GM12878 (cell line): ENCODE measurements around the gene SDS. TPM values are rescaled to one million over a fixed set of nuclear protein-coding genes. Genes with fewer than 3 reads are reported as not detected.

Experiments used
- ATAC-seq: fragments of 200-7000 bp; cut with Tn5 transposase; 3 replicates; pipeline ENCODE4 v1.9.1; 2020; ENCODE audit warnings: mild to moderate bottlenecking, moderate library complexity
- BruUV-seq: library from RNA; stranded (reverse); fragments of 400-500 nt; replicated peaks from 2 replicates; lab custom pipeline; 2021; lab: Mats Ljungman, UMichigan
- CTCF ChIA-PET: fragments of 300-600 bp; sonication (Branson Sonifier 250); formaldehyde crosslinking; extraction: SDS; loops from one replicate; lab custom pipeline; 2021; ENCODE audit warnings: inconsistent platforms; lab: Yijun Ruan, JAX
- POLR2A ChIA-PET: fragments of 350-600 bp; formaldehyde crosslinking; extraction: SDS; loops from one replicate; lab custom pipeline; 2021; ENCODE audit warnings: inconsistent platforms; lab: Charles Lee
- RAD21 ChIA-PET: fragments of 300-600 bp; sonication (Branson Sonifier 250); formaldehyde crosslinking; loops from one replicate; lab custom pipeline; 2023; ENCODE audit warnings: antibody characterized with exemption; ENCODE audit not compliant: unreplicated experiment; lab: Charles Lee
- SMC1A ChIA-PET: fragments of 300-600 bp; sonication (Branson Sonifier 250); formaldehyde crosslinking; loops from one replicate; lab custom pipeline; 2023; ENCODE audit not compliant: unreplicated experiment, uncharacterized antibody; lab: Charles Lee
- DNase-seq: peaks from one replicate; pipeline ENCODE4 v3.0.0-alpha.2; 2011; ENCODE audit warnings: low read depth, low spot score
- FAIRE-seq: peaks from 3 replicates; lab custom pipeline; 2011; peaks lifted over from hg19 to GRCh38; lab: Jason Lieb, UNC
- H2AFZ ChIP-seq: 2 replicates; pipeline ENCODE4 v1.6.0; 2011; ENCODE audit warnings: low read depth, low read length, control low read depth; ENCODE audit not compliant: control insufficient read depth
- H3K27ac ChIP-seq: 2 replicates; pipeline ENCODE4 v1.5.1; 2011; ENCODE audit warnings: control low read depth; ENCODE audit not compliant: control insufficient read depth, insufficient read depth
- H3K27me3 ChIP-seq, 2 experiments: replicated peaks in 1 of 2; 2 replicates each; pipeline versions ENCODE4 v1.6.0 to v1.6.1; 2011; ENCODE audit warnings: low read length in 1 of 2; ENCODE audit not compliant: control insufficient read depth in 2 of 2, insufficient read depth in 2 of 2
- H3K36me3 ChIP-seq, 2 experiments: 2 replicates each; pipeline ENCODE4 v1.5.1; 2011; ENCODE audit warnings: low read length in 1 of 2; ENCODE audit not compliant: control insufficient read depth in 2 of 2, insufficient read depth in 2 of 2
- H3K4me1 ChIP-seq: 2 replicates; pipeline ENCODE4 v1.6.1; 2011; ENCODE audit warnings: mild to moderate bottlenecking, low read length, moderate library complexity, mixed read lengths; ENCODE audit not compliant: control insufficient read depth, insufficient read depth
- H3K4me2 ChIP-seq: 2 replicates; pipeline ENCODE4 v1.6.0; 2011; ENCODE audit warnings: control low read depth; ENCODE audit not compliant: control insufficient read depth, insufficient read depth
- H3K4me3 ChIP-seq: fragments of 200-600 bp; sonication (generic); 2 replicates; pipeline ENCODE4 v1.5.1; 2016
- H3K79me2 ChIP-seq: 2 replicates; pipeline ENCODE4 v1.6.0; 2011; ENCODE audit warnings: low read length; ENCODE audit not compliant: control insufficient read depth, insufficient read depth
- H3K9ac ChIP-seq: 2 replicates; pipeline ENCODE4 v1.8.0; 2011; ENCODE audit warnings: low read length, control low read depth, mixed read lengths; ENCODE audit not compliant: control insufficient read depth, insufficient read depth
- H3K9me3 ChIP-seq: replicated peaks from 3 replicates; pipeline ENCODE4 v1.5.1; 2011; ENCODE audit warnings: mild to moderate bottlenecking, low read length; ENCODE audit not compliant: control insufficient read depth, insufficient read depth
- H4K20me1 ChIP-seq: 2 replicates; pipeline ENCODE4 v1.6.0; 2011; ENCODE audit not compliant: control insufficient read depth, insufficient read depth
- ESRRA ChIP-seq: IDR thresholded peaks from 2 replicates; pipeline ENCODE4 v1.6.1; 2012; ENCODE audit warnings: mild to moderate bottlenecking, low read length, improper control_type of control experiment
- FOXM1 ChIP-seq: IDR thresholded peaks from 2 replicates; pipeline ENCODE4 v1.6.1; 2012; ENCODE audit warnings: low read depth, mild to moderate bottlenecking, inconsistent platforms, low read length, moderate library complexity
- KDM1A ChIP-seq: fragments of 200-600 bp; sonication (generic); IDR thresholded peaks from 2 replicates; pipeline ENCODE4 v1.6.1; 2016; ENCODE audit warnings: borderline replicate concordance
- WGBS: methylation state at CpG from one replicate; pipeline ENCODE4 v1.1.6; 2016; ENCODE audit warnings: low lambda C conversion rate; ENCODE audit not compliant: insufficient replicate concordance, insufficient coverage; ENCODE audit errors: missing lambda C conversion rate; 5-methylcytosine and 5-hydroxymethylcytosine counted together
- in situ Hi-C: fragments of 300-500 bp; cut with MboI; formaldehyde crosslinking; loops from 9 replicates; pipeline ENCODE4 v1.14.3; 2018; ENCODE audit warnings: mixed read lengths
- intact Hi-C: fragments of 100-400 bp; cut with micrococcal nuclease; formaldehyde crosslinking; loops from one replicate; pipeline ENCODE4 v1.14.2; 2022; ENCODE audit not compliant: unreplicated experiment
- polyA plus RNA-seq, 11 experiments: library from polyadenylated mRNA; depleted of rRNA in 4 of 11; unstranded in 6 of 11; stranded (reverse) in 5 of 11; fragments of >200 nt; fragmentation: Nextera tagmentation in 4 of 11; fragmentation: Illumina TruSeq in 1 of 11; extraction: Ambion mirVana in 4 of 11; extraction: Trizol in 1 of 11; gene quantifications; 1 replicate in 1 of 11; 2 replicates in 10 of 11; pipeline versions ENCODE4 v1.2.1 to v1.2.3, GENCODE V29; 2011 to 2016; ENCODE audit warnings: inconsistent platforms in 2 of 11, missing spikeins in 2 of 11, low read depth in 1 of 11
- total RNA-seq, 4 experiments: library from RNA; depleted of rRNA in 3 of 4; stranded (reverse); fragments of >200 nt in 3 of 4; fragmentation: Illumina TruSeq in 1 of 4; extraction: Trizol in 1 of 4; gene quantifications; 2 replicates each; pipeline versions ENCODE4 v1.2.1 to v1.2.3, GENCODE V29; 2013 to 2021
- TF ChIP-seq, protein P1 (sequence below): fragments of 450-650 bp; formaldehyde crosslinking; IDR thresholded peaks from 2 replicates; pipeline ENCODE4 v1.4.0; 2020; ENCODE audit warnings: mild to moderate bottlenecking, moderate library complexity
- TF ChIP-seq, protein P2 (sequence below): IDR thresholded peaks from 2 replicates; pipeline ENCODE4 v1.6.1; 2012; ENCODE audit warnings: low read depth, low read length, improper control_type of control experiment

The SDS gene
- total and polyA plus RNA-seq, 10 of the 15 experiments (the other 5 are each of a cell fraction or from before 2014, with no cell fraction given), result 0.18 TPM; not detected in 9

DNA sequence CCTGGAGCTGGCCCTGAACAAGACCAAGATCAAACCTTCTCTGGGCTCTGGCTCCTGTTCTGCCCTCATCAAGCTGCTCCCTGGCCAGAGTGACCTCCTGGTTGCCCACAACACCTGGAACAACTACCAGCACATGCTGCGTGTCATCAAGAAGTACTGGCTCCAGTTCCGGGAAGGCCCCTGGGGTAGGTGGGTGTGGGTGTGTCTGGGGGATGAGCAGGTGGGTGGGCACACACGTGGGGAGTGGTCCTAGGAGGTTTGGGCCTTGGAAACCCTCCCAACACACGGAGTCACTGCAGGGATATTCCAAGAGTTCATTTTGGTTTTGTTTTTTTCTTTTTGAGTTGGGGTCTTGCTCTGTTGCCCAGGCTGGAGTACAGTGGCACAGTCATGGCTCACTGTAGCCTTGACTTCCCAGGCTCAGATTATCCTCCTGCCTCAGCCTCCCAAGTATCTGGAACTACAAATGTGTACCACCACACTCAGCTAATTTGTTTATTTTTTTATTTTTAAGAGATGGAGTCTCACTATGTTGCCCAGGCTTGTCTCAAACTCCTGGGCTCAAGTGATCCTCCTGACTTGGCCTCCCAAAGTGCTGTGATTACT is 28.8 kb downstream of the SDS start (continued):
- TF ChIP-seq, protein P1, sequence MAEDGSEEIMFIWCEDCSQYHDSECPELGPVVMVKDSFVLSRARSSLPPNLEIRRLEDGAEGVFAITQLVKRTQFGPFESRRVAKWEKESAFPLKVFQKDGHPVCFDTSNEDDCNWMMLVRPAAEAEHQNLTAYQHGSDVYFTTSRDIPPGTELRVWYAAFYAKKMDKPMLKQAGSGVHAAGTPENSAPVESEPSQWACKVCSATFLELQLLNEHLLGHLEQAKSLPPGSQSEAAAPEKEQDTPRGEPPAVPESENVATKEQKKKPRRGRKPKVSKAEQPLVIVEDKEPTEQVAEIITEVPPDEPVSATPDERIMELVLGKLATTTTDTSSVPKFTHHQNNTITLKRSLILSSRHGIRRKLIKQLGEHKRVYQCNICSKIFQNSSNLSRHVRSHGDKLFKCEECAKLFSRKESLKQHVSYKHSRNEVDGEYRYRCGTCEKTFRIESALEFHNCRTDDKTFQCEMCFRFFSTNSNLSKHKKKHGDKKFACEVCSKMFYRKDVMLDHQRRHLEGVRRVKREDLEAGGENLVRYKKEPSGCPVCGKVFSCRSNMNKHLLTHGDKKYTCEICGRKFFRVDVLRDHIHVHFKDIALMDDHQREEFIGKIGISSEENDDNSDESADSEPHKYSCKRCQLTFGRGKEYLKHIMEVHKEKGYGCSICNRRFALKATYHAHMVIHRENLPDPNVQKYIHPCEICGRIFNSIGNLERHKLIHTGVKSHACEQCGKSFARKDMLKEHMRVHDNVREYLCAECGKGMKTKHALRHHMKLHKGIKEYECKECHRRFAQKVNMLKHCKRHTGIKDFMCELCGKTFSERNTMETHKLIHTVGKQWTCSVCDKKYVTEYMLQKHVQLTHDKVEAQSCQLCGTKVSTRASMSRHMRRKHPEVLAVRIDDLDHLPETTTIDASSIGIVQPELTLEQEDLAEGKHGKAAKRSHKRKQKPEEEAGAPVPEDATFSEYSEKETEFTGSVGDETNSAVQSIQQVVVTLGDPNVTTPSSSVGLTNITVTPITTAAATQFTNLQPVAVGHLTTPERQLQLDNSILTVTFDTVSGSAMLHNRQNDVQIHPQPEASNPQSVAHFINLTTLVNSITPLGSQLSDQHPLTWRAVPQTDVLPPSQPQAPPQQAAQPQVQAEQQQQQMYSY (CRISPR knock-in tag), result no peak
- TF ChIP-seq FOXM1, result no peak

DNA sequence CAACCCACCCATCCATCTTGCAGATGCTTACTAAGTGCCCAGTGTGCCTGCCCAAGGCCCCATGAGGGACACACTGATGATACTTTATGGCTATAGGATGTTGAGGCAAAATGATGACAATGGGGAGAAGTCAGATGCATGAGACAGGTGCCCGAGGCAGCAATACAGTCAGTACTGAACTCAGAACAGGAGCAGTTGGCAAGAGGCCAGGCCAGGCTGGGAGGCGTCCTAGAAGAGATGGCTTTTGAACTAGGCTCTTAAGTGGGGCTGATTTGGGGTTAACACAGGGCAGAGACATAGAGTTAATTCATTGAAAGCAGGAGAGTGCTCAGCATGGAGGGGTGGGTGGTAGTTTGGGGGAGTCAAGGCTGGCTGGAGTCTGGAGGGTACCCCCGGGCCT is 29.7 kb downstream of the SDS start:
- Histone ChIP-seq H3K4me2 (no peak overlapping the region), H3K27ac (no peak overlapping the region), H3K79me2 (no peaks in the 10 kb centered on the region), H4K20me1 (no peaks in the 10 kb centered on the region), H3K4me1 (0 out of 2 replicates have a peak, but pooled peaks cover 2% of the 10 kb centered on the region), H3K4me3 (no peak overlapping the region), H3K27me3 (no peaks in the 10 kb centered on the region), H3K9me3 (no peaks in the 10 kb centered on the region; the same call in 2 of the 3 replicates), H2AFZ (no peak overlapping the region), H3K9ac (no peak overlapping the region), H3K36me3 (no peaks in the 10 kb centered on the region; a peak in 3 of 4 replicates)
- DNase-seq (no peak), ATAC-seq (no peak), FAIRE-seq (no peak)
- in situ Hi-C loops (no loop called here), intact Hi-C loops (no loop called here)
- SMC1A ChIA-PET, result no interaction called here
- POLR2A ChIA-PET, result no interaction called here
- CTCF ChIA-PET, result no interaction called here
- 33% methylated on average over 3 of the region's 3 CpGs for WGBS
- BruUV-seq, result no TSS peak
- RAD21 ChIA-PET, result interaction anchor here (1.4 kb wide), 1 partner anchor 51 kb away, joined by 3 read pairs; no protein-coding TSS in a partner anchor
- TF ChIP-seq, protein P2, sequence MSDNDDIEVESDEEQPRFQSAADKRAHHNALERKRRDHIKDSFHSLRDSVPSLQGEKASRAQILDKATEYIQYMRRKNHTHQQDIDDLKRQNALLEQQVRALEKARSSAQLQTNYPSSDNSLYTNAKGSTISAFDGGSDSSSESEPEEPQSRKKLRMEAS, result no peak
- TF ChIP-seq ESRRA (no peak), KDM1A (no peak)
